ENCODE results near the gene EIF5. TPM values are rescaled to one million over a fixed set of nuclear protein-coding genes. Genes with fewer than 3 reads are reported as not detected.

The EIF5 gene
- total RNA-seq, 1 donor from 2014 or later: 133 TPM

DNA sequence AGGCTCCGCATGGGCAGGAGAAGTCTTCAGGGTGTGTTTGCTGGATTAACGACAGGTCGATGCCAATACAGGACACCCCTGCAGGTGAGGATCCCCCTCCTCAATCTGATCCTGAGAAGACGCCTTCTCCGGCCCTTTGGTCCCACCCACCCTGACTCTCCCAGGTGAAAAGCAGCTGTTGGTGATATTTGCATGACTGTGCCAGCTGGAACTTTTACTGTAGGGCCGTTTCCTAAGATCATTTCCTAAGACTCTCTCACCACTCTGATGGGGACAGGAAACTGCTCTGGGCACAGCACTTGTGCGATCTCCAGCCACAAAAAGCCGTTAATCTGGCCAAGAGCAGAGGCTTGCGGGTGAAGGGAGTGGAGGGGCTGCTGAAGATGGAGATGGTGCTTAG lies 16.8 kb upstream of the EIF5 start:
- Histone ChIP-seq H3K36me3 (ENCODE audit: control insufficient read depth, insufficient read depth, low read length) (no peaks in the 10 kb centered on the region), H3K27me3 (ENCODE audit: control insufficient read depth, insufficient read depth, low read length) (no peaks in the 10 kb centered on the region), H3K4me3 (ENCODE audit: low read depth, low read length) (no peak overlapping the region)
- TF ChIP-seq, protein P1, sequence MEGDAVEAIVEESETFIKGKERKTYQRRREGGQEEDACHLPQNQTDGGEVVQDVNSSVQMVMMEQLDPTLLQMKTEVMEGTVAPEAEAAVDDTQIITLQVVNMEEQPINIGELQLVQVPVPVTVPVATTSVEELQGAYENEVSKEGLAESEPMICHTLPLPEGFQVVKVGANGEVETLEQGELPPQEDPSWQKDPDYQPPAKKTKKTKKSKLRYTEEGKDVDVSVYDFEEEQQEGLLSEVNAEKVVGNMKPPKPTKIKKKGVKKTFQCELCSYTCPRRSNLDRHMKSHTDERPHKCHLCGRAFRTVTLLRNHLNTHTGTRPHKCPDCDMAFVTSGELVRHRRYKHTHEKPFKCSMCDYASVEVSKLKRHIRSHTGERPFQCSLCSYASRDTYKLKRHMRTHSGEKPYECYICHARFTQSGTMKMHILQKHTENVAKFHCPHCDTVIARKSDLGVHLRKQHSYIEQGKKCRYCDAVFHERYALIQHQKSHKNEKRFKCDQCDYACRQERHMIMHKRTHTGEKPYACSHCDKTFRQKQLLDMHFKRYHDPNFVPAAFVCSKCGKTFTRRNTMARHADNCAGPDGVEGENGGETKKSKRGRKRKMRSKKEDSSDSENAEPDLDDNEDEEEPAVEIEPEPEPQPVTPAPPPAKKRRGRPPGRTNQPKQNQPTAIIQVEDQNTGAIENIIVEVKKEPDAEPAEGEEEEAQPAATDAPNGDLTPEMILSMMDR (IDR thresholded peaks at IDR 0.05; ENCODE audit: insufficient read depth, low read length, severe bottlenecking): no peak
- DNase-seq (ENCODE audit: low read depth) (no peak), FAIRE-seq (no peak)

DNA sequence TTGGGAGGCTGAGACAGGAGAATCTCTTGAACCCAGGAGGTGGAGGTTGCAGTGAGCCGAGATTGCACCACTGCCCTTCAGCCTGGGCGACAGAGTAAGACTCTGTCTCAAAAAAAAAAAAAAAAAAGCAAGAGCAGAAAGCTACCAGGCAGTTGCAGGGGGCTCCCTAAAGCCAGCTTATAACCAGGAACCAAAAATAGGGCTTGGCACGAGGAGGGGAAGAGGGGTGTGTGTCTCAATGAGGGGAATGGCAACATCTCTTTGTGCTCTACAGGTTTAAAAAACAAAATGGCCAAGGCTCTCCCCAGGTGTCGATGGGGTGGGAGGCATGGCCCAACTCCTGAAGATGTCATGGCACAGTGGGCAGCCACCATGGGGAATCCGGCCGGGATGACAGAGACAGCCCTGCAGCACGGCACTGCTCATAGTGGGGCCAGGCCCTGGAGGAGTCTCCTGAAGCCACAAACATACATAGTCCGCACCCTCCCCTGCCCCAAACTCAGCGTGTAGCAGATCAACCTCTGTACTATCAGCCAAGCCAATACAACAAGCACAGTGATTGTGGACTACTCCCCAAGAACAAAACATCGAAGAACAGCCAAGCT lies 16.0 kb upstream of the EIF5 start:
- no peak for FAIRE-seq
- TF ChIP-seq, protein P1 (IDR thresholded peaks at IDR 0.05; ENCODE audit: insufficient read depth, low read length, severe bottlenecking): no peak
- no peaks in the 10 kb centered on the region for H3K27me3 ChIP-seq (ENCODE audit: control insufficient read depth, insufficient read depth, low read length)
- DNase-seq (ENCODE audit: low read depth): no peak
- H3K36me3 ChIP-seq (ENCODE audit: control insufficient read depth, insufficient read depth, low read length): no peaks in the 10 kb centered on the region
- H3K4me3 ChIP-seq (ENCODE audit: low read depth, low read length): no peak overlapping the region

DNA sequence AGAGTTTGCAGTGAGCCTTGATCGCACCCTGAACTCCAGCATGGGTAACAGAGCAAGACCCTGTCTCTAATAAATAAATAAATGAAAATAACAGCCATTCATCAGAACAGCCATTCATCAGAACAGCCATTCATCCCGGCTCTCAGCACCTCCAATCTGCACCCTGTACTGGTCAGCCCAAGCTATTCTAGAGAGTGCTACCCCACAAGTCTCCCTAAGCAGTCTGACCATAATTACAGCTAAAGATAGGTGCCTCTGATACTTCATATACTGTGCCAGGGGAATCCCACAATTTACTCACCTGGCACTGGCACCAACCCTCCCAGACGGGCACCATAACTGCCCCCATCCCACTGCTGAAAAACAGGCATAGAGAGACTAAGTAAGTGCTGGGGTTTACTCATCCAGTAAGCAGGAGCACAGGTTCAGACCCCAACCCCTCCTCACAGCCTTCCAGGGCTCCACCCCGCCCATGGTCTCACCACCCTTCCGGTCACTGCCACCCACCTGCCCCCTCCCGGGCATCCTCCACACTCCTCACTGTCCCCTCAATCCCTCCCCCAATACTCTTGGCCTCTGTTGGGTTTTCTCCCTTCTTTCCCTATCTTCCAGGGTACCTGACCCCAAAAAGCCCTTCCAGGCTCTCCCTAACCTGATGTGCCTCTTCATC lies 15.2 kb upstream of the EIF5 start:
- Histone ChIP-seq H3K27me3 (ENCODE audit: control insufficient read depth, insufficient read depth, low read length) (no peaks in the 10 kb centered on the region), H3K4me3 (ENCODE audit: low read depth, low read length) (no peak overlapping the region), H3K36me3 (ENCODE audit: control insufficient read depth, insufficient read depth, low read length) (no peaks in the 10 kb centered on the region)
- no peak for DNase-seq (ENCODE audit: low read depth)
- FAIRE-seq: no peak
- TF ChIP-seq, protein P1 (IDR thresholded peaks at IDR 0.05; ENCODE audit: insufficient read depth, low read length, severe bottlenecking): no peak

DNA sequence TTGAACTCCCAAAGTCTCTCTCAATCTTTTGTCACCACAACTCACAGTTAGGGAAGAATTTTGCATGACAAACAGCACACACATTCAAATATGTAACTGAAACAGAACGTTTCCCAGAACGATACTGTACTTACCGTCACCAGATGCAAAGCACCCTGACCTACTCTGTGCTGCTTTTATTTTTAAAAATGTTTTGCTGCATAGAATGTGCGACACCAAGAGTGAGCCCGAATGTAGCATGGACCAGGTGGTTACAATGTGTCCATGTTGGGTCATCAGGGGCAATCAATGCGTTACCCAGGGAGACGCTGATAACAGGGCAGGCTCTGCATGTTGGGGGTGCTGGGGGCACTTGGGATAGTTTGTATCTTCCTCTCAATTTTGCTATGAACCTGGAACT lies 14.6 kb upstream of the EIF5 start:
- Histone ChIP-seq H3K27me3 (ENCODE audit: control insufficient read depth, insufficient read depth, low read length) (no peaks in the 10 kb centered on the region), H3K36me3 (ENCODE audit: control insufficient read depth, insufficient read depth, low read length) (no peaks in the 10 kb centered on the region), H3K4me3 (ENCODE audit: low read depth, low read length) (no peak overlapping the region)
- TF ChIP-seq, protein P1 (IDR thresholded peaks at IDR 0.05; ENCODE audit: insufficient read depth, low read length, severe bottlenecking): no peak
- FAIRE-seq: no peak
- DNase-seq (ENCODE audit: low read depth): no peak

DNA sequence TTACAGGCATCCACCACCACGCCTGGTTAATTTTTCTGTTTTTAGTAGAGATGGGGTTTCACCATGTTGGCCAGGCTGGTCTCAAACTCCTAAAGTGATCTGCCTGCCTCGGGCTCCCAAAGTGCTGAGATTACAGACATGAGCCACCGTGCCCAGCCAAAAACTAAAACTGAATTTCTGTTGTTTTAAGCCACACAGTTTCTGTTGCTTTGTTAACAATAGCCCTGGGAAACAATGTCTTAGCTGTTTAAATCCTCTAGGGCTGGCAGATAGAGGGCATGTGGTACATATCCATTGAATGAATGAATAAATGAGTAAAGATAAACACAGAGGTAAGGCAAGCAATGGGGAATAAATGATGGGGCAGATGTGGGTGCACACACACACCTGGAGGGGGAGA lies 8.0 kb upstream of the EIF5 start:
- no peak for DNase-seq (ENCODE audit: low read depth)
- TF ChIP-seq, protein P1 (IDR thresholded peaks at IDR 0.05; ENCODE audit: insufficient read depth, low read length, severe bottlenecking): no peak
- FAIRE-seq: no peak
- H3K27me3 ChIP-seq (ENCODE audit: control insufficient read depth, insufficient read depth, low read length): no peaks in the 10 kb centered on the region
- H3K4me3 ChIP-seq (ENCODE audit: low read depth, low read length): no peak overlapping the region
- H3K36me3 ChIP-seq (ENCODE audit: control insufficient read depth, insufficient read depth, low read length): no peaks in the 10 kb centered on the region

DNA sequence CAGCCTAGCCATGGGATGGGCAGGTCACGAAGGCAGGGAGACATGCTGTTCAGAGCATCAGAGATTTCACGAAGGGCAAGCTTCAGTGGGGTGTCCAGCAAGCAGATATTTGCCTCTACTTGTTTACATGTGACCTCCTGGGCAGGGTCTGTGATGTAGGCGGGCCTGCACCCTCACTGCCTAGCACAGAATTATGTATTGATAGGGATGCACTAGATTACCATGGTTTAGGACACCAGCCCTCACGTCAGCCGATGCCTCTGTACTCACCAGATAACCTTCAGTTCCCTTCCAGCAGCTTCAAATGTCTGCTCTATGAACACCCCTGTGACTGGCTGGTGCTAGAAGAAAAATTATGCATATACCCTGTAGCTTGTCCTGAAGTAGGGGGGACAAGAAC lies 5.1 kb upstream of the EIF5 start:
- DNase-seq (ENCODE audit: low read depth): no peak
- FAIRE-seq: no peak
- no peaks in the 10 kb centered on the region for H3K27me3 ChIP-seq (ENCODE audit: control insufficient read depth, insufficient read depth, low read length)
- TF ChIP-seq, protein P1 (IDR thresholded peaks at IDR 0.05; ENCODE audit: insufficient read depth, low read length, severe bottlenecking): no peak
- no peak overlapping the region for H3K4me3 ChIP-seq (ENCODE audit: low read depth, low read length)
- H3K36me3 ChIP-seq (ENCODE audit: control insufficient read depth, insufficient read depth, low read length): no peaks in the 10 kb centered on the region

All from bronchial epithelial cell (primary cell).